GM12873 (cell line): ENCODE measurements around the gene PGPEP1.
A peak's percentile ranks its signal among the peaks of the same experiment; 100 is the strongest.

Experiments
- TF ChIP-seq, protein P1 (sequence below): IDR thresholded peaks from 2 replicates; pipeline ENCODE4 v1.5.1; 2012; ENCODE audit warnings: low read depth, mild to moderate bottlenecking, moderate library complexity, low read length, control low read depth; ENCODE audit not compliant: insufficient read depth; ENCODE audit errors: missing control alignments

The PGPEP1 gene

DNA sequence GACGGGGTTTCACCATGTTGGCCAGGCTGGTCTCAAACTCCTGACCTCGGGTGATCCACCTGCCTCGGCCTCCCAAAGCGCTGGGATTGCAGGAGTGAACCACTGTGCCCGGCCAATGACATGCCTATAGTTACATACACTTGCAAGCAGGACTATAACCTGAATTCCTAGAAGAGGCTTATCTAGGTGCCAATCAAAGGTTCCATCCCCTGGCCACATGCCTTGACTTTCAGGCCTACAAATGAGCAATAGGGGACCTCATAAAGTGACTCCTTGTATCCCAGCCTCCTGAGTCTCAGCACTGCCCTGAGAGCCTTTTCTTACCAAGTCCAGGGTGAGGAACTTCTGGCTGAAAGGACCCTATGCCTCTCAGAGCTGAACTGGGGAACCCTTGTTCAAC is 13.6 kb upstream of the PGPEP1 start:
- TF ChIP-seq, protein P1, sequence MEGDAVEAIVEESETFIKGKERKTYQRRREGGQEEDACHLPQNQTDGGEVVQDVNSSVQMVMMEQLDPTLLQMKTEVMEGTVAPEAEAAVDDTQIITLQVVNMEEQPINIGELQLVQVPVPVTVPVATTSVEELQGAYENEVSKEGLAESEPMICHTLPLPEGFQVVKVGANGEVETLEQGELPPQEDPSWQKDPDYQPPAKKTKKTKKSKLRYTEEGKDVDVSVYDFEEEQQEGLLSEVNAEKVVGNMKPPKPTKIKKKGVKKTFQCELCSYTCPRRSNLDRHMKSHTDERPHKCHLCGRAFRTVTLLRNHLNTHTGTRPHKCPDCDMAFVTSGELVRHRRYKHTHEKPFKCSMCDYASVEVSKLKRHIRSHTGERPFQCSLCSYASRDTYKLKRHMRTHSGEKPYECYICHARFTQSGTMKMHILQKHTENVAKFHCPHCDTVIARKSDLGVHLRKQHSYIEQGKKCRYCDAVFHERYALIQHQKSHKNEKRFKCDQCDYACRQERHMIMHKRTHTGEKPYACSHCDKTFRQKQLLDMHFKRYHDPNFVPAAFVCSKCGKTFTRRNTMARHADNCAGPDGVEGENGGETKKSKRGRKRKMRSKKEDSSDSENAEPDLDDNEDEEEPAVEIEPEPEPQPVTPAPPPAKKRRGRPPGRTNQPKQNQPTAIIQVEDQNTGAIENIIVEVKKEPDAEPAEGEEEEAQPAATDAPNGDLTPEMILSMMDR, result no peak

DNA sequence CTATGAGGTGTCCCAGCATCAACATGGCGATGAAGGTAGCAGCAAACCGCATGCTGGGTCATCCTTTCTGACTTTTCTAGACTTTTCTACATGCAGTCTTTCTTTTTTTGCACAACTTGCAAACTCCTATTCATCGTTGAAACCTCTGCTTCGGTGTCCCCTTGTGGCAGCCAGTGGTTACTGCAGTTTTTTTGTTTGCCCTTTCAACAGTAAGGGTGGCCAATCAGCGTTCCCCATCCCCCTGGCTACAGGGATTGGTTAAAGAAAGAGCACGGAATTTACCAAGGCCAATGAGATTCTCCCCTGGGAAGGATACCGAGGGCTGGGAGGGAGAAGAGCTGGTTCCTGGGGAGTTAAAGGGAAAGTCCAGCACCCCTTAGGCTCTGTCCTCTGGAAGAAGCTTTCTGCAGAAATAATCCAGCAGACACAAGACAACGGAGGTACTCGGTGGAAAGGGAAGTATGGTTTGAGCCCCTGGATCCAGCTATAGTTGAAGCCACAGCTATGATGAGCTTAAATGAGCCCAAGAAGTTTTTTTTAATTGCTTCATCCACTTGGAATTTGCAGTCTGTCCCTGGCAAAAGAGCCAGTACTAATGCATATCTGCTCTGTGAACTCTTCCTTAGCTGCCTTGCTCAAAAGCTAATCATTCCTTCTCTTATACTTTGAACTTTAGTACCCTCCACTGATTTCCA is 11.9 kb upstream of the PGPEP1 start:
- TF ChIP-seq, protein P1, result peak; percentile 93

DNA sequence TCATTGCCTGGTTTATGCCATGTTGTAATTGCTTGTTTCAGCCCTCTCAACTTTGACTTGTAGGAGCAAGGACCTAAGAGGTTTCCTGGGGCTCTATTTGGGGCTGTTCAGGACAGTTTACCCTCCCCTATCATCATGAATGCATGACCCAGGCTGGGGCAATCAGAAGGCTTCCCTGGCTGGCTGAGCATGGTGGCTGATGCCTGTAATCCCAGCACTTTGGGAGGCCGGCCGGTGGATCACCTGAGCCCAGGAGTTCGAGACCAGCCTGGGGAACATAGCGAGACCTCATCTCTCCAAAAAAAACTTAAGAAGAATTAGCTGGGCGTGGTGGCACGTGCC is 11.4 kb upstream of the PGPEP1 start:
- TF ChIP-seq, protein P1, result no peak

DNA sequence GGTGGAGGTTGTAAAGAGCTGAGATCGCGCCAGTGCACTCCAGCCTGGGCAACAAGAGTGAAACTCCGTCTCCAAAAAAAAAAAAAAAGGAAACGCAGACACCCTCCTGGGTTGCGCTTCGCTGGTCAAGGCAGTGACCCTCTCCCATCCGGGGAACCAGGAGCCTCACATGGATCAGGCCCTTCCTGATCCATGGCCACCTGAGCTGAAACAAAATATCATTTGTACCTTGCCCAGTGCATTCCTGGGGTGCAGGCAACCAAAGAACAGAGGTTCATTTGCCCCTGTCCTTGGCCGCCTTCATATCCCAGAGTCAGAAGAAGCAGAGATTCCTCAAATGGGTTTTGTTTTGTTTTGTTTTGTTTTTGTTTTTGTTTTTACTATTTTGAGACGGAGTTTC is 9.5 kb upstream of the PGPEP1 start:
- TF ChIP-seq, protein P1, result no peak

DNA sequence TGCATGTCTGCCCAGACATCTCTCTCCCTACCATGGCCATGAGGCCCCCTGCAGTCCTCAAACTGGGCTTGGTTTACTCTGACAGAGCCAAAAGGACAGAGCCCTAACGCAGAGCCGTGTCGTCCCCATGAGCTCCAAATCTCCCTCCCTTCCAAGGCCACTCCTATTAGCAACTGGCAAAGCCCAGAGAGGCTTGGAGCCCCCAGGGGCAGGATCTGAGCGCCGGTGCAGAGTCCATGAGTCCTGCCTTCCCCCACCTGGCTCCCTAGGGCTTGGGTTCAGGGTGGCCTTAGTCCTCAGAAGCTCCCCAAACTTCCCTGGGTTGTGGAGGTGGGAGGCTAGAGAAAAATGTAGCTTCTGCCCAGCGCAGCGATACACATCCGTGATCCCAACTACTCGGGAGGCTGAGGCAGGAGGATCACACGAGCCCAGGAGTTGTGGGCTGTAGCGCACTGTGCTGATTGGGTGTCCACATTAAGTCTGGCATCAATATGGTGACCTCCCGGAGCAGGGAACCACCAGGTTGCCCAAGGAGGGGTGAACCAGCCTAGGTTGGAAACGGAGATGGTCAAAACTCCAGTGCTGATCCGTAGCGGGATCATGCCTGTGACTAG is 7.4 kb upstream of the PGPEP1 start:
- TF ChIP-seq, protein P1, result no peak

DNA sequence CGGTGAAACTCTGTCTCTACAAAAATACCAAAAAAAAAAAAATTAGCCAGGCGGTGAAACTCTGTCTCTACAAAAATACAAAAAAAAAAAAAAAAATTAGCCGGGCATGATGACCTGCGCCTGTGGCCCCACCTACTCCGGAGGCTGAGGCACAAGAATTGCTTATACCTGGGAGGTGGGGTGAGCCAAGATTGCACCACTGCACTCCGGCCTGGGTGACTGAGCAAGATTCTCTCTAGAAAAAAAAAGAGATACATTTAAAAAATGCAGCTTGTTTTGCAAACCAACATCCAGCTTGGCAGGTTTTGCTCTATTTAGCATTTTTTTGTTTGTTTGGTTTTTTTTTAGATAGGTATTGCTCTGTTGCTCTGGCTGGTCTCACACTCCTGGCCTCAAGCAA is 6.7 kb upstream of the PGPEP1 start:
- TF ChIP-seq, protein P1, result no peak

DNA sequence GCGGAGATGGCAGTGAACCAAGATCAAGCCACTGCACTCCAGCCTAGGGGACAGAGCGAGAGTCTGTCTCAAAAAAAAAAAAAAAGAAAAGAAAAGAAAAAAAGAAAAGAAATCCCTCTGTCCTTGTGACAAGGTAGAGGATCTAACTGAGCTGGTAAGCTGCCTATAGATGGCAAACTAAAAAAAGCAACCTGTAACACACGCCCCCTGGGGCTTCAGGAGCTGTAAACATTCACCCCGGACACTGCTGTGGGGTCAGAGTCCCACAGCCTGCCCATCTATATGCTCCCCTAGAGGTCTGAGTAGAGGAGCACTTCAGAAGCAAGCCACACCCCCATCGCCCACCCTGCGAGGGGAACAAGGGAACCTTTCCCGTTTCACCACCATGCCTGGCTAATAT is 4.3 kb upstream of the PGPEP1 start:
- TF ChIP-seq, protein P1, result no peak
